ENCODE data around the gene C18orf54.

Gene C18orf54

DNA sequence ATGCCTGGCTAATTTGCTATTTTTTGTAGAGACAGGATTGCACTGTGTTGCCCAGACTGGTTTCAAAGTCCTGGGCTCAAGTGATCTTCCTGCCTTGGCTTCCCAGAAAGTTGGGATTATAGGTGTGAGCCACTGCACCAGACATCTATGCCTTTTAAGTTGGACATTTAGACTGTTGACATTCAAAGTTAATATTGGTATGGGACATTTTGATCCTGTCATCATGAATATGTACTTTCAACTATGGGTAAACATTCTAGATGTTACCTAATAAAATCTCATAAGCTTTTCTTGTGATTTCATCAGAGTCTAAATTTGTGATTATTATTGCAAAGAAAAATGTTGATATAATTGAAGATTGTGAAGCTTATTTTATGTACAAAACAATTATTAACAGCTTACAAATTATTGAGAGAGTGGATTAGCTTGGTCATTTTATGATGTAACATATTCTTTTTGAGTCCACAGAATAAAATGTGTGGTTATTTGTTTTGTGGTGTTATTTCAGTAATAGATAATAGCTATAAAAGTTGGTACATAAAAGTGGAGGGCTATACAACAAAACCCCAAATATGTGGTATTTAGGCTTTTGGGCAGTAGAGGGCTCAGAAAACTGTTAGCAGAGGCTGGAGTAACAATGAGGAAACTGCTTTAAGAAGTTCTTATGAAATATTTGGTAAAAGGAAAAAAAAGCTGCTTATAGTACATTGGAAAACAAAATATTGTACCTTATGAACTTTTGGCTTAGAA, 41.5 kb upstream of the C18orf54 start (continued):
- TF ChIP-seq, protein P1, sequence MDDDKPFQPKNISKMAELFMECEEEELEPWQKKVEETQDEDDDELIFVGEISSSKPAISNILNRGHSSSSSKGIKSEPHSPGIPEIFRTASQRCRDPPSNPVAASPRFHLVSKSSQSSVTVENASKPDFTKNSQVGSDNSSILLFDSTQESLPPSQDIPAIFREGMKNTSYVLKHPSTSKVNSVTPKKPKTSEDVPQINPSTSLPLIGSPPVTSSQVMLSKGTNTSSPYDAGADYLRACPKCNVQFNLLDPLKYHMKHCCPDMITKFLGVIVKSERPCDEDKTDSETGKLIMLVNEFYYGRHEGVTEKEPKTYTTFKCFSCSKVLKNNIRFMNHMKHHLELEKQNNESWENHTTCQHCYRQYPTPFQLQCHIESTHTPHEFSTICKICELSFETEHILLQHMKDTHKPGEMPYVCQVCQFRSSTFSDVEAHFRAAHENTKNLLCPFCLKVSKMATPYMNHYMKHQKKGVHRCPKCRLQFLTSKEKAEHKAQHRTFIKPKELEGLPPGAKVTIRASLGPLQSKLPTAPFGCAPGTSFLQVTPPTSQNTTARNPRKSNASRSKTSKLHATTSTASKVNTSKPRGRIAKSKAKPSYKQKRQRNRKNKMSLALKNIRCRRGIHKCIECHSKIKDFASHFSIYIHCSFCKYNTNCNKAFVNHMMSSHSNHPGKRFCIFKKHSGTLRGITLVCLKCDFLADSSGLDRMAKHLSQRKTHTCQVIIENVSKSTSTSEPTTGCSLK (tag by site-specific recombination; IDR thresholded peaks at IDR 0.05), result no peak
- TF ChIP-seq ZNF394 (tag by site-specific recombination; IDR thresholded peaks at IDR 0.05; ENCODE audit: borderline replicate concordance) (no peak), ZFP3 (tag by site-specific recombination; IDR thresholded peaks at IDR 0.05; ENCODE audit: low read depth) (no peak), SP2 (tag by site-specific recombination; IDR thresholded peaks at IDR 0.05) (no peak), ZFP37 (tag by site-specific recombination; IDR thresholded peaks at IDR 0.05) (no peak), ZFP69B (tag by site-specific recombination; IDR thresholded peaks at IDR 0.05) (no peak), KLF7 (tag by site-specific recombination; IDR thresholded peaks at IDR 0.05; ENCODE audit: borderline replicate concordance) (no peak), ZNF202 (tag by site-specific recombination; IDR thresholded peaks at IDR 0.05; ENCODE audit: borderline replicate concordance) (no peak)

DNA sequence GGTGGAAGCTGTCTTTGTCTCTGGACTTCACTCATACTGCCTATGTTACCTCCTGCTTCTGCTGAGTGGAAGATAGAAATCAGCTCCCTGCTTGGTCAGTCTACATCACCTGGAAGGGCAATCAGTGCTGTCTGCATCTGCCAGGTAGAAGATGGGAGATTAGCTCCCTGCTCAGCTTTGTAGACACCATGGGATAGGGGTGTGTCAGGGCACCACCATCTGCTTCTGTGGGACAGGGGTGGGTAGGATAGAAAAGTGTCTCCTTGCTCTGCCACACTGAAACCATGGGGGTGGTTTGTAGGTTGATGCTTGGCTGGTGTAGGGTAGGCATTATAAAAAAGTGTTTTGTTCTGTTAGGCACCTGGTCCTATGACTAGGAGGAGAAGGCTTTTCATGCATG, 34.1 kb upstream of the C18orf54 start:
- H3K9me3 ChIP-seq (ENCODE audit: control insufficient read depth, insufficient read depth, low read depth, low read length), result no peaks in the 10 kb centered on the region
- no peaks in the 10 kb centered on the region for H3K36me3 ChIP-seq (ENCODE audit: control insufficient read depth in 2 of 2, insufficient read depth in 1 of 2, low read length in 2 of 2)
- ChIA-PET CTCF (no interaction called here), POLR2A (no interaction called here)
- H3K4me1 ChIP-seq (ENCODE audit: control insufficient read depth, insufficient read depth, low read length), result no peaks in the 10 kb centered on the region
- H3K27ac ChIP-seq (ENCODE audit: extremely low read depth, low read depth, low read length), result no peak overlapping the region
- H3K4me3 ChIP-seq (ENCODE audit: low read depth, low read length), result no peak overlapping the region
- TF ChIP-seq ZNF138 (tag by site-specific recombination; IDR thresholded peaks at IDR 0.05; ENCODE audit: borderline replicate concordance) (no peak), BCL11B (tag by site-specific recombination; IDR thresholded peaks at IDR 0.05; ENCODE audit: low read depth) (no peak), SP2 (tag by site-specific recombination; IDR thresholded peaks at IDR 0.05) (no peak), ZNF530 (tag by site-specific recombination; IDR thresholded peaks at IDR 0.05; ENCODE audit: low read depth) (no peak), ZNF544 (tag by site-specific recombination; IDR thresholded peaks at IDR 0.05) (no peak), ZNF776 (tag by site-specific recombination; IDR thresholded peaks at IDR 0.05; ENCODE audit: borderline replicate concordance) (no peak), ZNF623 (tag by site-specific recombination; IDR thresholded peaks at IDR 0.05) (no peak), HOXC10 (CRISPR knock-in tag; IDR thresholded peaks at IDR 0.05) (no peak), ZNF626 (tag by site-specific recombination; IDR thresholded peaks at IDR 0.05) (no peak), HOXD13 (CRISPR knock-in tag; IDR thresholded peaks at IDR 0.05; ENCODE audit: borderline replicate concordance) (no peak)
- TF ChIP-seq, protein P2, sequence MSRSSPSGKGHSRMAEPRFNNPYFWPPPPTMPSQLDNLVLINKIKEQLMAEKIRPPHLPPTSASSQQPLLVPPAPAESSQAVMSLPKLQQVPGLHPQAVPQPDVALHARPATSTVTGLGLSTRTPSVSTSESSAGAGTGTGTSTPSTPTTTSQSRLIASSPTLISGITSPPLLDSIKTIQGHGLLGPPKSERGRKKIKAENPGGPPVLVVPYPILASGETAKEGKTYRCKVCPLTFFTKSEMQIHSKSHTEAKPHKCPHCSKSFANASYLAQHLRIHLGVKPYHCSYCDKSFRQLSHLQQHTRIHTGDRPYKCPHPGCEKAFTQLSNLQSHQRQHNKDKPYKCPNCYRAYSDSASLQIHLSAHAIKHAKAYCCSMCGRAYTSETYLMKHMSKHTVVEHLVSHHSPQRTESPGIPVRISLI (tag by site-specific recombination; IDR thresholded peaks at IDR 0.05), result no peak

DNA sequence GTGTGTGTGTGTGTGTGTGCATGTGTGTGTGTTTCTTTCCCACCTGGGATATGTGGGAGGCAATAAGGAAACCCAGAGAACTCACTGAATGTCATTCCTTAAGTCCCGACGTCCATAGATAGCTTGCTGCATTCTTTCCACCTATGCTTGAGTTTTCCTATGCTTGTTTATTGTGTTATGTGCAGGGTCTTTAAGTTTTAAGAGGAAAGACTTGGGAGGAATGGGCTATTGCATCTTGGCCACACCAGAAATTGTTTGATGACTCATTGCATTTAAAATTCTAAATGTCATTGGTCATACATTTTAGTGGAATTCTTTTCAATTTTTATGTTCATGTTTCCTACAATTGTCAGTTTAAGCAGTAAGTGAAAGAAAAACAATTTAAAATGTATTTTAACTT, 33.7 kb upstream of the C18orf54 start:
- ChIA-PET CTCF (no interaction called here), POLR2A (no interaction called here)
- H3K4me3 ChIP-seq (ENCODE audit: low read depth, low read length), result no peak overlapping the region
- H3K27ac ChIP-seq (ENCODE audit: extremely low read depth, low read depth, low read length), result no peak overlapping the region
- H3K4me1 ChIP-seq (ENCODE audit: control insufficient read depth, insufficient read depth, low read length), result no peaks in the 10 kb centered on the region
- H3K36me3 ChIP-seq (ENCODE audit: control insufficient read depth in 2 of 2, insufficient read depth in 1 of 2, low read length in 2 of 2), result no peaks in the 10 kb centered on the region
- no peaks in the 10 kb centered on the region for H3K9me3 ChIP-seq (ENCODE audit: control insufficient read depth, insufficient read depth, low read depth, low read length)
- TF ChIP-seq REPIN1 (tag by site-specific recombination; IDR thresholded peaks at IDR 0.05; ENCODE audit: low read depth), result no peak

Data from HEK293 (cell line).